Erythroblast (primary cell): ENCODE results near the gene ZNF385A.

Experiments
- GATA1 ChIP-seq: IDR thresholded peaks from 2 replicates; pipeline ENCODE4 v1.6.1; 2011; ENCODE audit warnings: low read depth, mild to moderate bottlenecking, control low read depth, low read length, moderate library complexity
- POLR2A ChIP-seq: IDR thresholded peaks from 2 replicates; pipeline ENCODE4 v1.6.1; 2011; ENCODE audit warnings: mild to moderate bottlenecking, low read length

DNA sequence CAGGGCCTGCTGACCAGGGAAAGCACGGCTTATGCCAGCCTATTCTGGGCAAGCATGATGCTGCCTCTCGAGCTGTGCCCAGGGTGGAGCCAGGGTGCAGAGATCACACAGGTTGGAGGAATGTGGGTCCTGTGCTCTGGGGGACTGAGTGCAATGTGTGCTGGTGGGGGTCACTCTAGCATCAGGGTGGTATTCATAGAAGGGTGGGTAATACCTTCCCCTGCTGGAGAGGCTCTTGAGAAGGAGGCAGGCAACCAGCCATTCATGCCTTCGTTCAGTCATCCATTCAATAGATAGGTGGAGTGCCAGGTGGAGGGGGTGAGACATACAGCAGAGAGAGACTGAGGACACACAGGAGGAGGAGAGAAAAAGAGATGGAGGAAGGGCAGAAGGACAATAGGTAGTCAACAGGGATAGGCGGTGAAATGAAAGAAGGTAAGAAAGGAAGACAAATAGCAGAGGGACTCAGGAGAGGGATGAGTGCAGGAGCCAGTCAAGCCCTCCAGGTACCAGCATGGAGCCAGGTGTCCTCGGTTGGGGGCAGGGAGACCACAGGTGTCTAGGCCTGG is 5.2 kb upstream of the ZNF385A start:
- TF ChIP-seq POLR2A: no peak
- TF ChIP-seq GATA1: no peak
